ENCODE measurements around the gene SF3B3.
"Not testable (repeated sequence)": the region's sequence is repeated elsewhere in the genome, so short reads cannot be mapped to it uniquely, and the experiment has no call there.

SF3B3 gene

DNA sequence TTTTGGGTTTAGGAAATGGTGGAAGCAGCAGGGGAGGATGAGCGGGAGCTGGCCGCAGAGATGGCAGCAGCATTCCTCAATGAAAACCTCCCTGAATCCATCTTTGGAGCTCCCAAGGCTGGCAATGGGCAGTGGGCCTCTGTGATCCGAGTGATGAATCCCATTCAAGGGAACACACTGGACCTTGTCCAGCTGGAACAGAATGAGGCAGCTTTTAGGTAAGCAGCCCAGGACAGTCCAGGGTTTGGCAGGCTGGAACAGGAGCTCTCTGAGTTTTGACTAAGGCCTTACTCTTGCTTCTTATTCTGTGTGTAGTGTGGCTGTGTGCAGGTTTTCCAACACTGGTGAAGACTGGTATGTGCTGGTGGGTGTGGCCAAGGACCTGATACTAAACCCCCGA is 41.4 kb downstream of the SF3B3 start:
- DNase-seq (ENCODE audit: low read depth, low spot score): no peak

DNA sequence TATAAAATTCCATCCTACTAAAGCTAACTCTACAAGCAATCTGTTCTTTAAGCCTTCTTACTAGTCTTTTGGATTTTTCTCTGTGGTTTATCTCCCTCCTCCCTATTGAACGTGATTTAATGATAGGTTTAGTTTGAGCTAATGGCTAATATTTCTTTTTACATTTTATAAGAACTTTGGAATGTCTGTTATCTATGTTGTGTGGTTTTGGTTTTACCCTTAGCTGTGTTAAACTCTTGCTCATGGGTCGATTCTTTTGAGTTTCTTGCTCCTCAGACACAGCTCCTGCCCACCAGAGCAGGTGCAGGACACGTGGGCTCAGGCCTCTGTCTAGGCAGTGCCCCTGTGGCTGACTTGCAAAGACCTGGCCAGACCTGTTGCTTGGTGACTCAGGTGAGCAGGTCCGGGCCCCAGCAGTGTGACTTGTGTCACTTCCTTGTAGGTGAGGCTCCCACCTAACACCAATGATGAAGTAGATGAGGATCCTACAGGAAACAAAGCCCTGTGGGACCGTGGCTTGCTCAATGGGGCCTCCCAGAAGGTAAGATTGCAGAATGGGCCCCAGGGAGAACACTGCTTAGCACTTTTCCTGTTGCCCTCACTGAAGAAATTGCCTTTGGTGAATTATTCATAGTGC is 45.1 kb downstream of the SF3B3 start:
- no peak for DNase-seq (ENCODE audit: low read depth, low spot score)

DNA sequence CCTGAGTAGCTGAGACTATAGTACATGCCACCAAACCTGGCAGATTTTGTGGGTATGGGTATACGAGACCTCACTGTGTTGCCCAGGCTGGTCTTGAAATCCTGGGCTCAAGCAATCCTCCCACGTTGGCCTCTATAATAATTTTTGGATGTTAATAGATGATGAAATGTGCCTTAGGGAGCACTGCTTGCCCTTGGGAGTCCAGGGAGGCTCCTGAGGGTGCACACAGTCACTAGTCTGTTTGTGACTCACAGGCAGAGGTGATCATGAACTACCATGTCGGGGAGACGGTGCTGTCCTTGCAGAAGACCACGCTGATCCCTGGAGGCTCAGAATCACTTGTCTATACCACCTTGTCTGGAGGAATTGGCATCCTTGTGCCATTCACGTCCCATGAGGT is 46.1 kb downstream of the SF3B3 start:
- DNase-seq (ENCODE audit: low read depth, low spot score): no peak

DNA sequence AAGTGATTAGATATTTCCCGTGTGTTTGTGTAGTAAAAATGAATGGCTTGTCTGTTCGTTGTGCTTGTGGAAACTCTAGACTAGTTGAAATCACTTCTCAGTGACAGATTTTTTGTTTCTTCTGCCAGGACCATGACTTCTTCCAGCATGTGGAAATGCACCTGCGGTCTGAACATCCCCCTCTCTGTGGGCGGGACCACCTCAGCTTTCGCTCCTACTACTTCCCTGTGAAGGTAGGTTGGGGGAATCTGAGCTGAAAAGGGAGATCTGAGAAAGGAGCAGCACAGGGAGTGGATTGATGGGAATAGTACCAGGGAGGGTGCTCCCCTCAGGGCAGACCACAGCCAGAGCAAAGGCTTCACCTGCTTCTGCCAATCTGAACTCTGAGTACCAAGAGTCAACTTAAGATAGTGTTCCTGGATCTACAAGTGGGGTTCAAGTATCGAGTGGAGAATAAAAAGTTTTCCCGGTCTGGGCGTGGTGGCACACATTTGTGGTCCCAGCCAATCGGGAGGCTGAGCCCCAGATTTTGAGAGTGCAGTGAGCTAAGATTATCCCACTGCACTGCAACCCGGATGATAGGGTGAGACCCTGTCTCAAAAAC is 47.5 kb downstream of the SF3B3 start:
- no peak for DNase-seq (ENCODE audit: low read depth, low spot score)

DNA sequence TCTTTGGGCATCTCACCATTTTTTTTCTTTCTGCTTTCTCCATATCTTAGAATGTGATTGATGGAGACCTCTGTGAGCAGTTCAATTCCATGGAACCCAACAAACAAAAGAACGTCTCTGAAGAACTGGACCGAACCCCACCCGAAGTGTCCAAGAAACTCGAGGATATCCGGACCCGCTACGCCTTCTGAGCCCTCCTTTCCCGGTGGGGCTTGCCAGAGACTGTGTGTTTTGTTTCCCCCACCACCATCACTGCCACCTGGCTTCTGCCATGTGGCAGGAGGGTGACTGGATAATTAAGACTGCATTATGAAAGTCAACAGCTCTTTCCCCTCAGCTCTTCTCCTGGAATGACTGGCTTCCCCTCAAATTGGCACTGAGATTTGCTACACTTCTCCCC is 48.0 kb downstream of the SF3B3 start:
- DNase-seq (ENCODE audit: low read depth, low spot score): no peak

DNA sequence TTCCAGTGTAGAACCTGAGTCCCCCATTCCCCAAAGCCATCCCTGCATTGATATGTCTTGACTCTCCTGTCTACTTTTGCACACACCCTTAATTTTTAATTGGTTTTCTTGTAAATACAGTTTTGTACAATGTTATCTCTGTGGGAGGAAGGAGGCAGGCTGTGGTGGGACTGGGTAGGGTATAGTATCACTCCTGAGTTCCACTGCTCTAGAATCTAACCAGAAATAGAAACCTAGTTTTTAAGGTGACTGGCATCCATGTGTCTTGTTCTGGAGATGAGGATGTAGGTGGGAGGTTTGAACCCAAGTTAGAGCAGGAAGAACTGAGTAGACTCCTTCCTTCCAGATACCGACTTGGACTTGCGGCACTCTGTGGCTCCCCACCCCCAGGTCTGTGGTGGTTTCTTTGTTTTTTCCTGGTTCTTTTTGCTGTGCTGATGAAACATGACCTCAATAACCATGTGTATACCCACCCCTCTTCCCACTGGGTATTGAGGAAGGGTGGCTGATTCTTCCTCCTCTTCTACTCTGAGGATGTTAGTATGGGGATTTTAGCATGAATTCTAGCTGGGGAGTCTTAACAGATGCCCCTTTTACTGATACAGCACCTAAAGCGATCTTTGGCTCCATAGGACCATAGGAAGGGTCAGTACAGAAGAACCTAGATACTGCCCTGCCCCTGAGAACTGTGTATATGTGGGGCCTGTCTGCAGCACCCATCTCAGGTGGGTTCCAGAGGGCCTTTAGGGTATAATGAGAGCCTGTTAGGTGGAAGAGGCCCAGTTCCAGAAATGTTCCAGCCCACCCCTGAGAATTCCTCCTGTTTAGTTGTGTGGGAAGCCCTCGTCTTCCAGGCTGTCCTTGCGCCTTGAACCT is 48.7 kb downstream of the SF3B3 start:
- no peak for DNase-seq (ENCODE audit: low read depth, low spot score)

DNA sequence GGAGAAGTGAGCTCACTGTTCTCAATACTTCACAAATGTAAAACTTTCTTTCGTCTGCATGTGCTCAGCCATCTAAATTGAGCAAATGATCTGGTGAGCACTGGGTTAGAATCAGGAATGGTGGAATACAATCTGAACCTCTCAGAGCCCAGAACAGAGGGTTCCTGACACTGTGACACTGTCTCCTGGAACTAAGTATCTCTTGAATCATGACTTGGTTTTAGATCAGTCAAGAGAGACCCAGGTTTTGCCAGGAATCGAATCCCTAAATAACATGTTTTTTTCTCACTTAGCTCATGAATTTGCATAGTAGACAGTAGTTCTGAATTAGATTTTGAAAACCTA is 49.3 kb downstream of the SF3B3 start:
- DNase-seq (ENCODE audit: low read depth, low spot score): no peak

DNA sequence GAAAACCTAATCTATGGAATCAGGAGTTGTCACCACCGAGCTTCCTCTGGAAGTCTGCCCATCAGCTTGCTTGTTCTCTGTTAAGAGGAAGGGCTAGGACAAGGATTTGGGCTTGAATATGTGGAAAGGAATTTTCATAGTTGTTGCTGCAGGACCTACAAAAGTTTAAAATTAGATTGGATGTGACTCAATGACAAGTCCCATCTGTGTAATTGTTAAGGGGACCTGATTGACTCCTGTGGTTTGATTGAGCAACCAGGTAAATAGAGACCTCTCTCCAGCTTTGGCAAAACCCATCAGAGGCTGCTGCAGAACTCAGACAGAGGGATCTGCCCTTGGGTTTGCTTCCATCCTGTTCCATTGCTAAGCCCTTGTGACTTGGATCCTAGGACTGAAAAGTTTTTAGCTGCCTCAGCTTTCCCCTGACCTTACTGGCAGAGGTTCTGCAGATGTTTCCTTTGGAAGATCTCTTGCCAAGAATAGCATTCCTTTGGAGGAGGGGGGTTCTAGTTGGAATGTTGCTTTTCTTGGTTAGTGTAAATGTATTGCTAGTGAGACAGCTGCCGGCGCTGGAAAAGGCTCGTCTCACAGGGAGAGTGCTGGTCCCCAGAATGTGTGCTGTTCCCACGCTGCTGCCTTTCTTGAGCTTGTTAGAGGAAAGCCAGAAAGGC is 50.0 kb downstream of the SF3B3 start:
- DNase-seq (ENCODE audit: low read depth, low spot score): peak; percentile 95

DNA sequence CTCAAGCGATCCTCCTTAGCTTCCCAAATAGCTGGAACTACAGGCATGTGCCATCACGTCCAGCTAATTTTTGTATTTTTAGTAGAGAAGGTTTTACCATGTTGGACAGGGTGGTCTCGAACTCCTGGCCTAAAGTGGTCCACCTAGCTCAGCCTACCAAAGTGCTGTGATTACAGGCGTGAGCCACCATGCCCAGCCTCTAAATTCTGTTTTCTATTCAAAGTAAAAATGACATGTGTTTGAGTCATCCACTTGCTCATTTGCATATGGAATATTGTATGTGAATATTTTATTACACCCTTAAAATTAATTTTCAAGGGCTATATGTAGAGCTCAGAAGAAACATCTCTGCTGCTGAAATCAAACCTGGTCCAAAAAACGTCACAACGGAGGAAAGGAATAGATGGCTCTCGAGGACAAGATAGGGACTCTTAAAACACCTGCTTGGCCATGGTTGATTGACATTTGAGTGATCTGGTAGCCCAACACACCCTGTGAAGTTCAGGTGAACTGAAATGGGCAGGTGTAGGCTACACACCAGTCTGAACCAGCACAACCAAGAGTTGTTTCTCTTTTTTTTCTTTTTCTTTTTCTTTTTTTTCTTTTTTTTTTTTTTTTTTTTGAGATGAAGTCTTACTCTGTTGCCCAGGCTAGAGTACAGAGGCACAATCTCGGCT is 51.1 kb downstream of the SF3B3 start:
- no peak for DNase-seq (ENCODE audit: low read depth, low spot score)

DNA sequence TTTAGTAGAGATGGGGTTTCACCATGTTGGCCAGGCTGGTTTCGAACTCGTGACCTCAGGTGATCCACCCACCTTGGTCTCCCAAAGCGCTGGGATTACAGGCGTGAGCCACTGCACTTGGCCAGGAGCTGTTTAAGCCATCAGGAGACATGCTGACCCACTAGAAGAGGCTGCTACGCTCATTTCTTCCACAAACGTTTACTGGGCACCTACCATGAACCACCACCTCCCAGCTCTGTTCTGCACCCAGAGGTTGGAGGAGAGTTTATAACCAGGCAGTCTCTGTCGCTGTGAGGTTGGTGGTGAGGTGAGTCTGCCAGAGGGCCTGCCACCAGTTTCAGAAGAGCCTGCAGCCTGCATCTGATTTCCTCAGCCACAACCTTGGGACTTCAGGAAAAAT is 51.8 kb downstream of the SF3B3 start:
- no peak for DNase-seq (ENCODE audit: low read depth, low spot score)

DNA sequence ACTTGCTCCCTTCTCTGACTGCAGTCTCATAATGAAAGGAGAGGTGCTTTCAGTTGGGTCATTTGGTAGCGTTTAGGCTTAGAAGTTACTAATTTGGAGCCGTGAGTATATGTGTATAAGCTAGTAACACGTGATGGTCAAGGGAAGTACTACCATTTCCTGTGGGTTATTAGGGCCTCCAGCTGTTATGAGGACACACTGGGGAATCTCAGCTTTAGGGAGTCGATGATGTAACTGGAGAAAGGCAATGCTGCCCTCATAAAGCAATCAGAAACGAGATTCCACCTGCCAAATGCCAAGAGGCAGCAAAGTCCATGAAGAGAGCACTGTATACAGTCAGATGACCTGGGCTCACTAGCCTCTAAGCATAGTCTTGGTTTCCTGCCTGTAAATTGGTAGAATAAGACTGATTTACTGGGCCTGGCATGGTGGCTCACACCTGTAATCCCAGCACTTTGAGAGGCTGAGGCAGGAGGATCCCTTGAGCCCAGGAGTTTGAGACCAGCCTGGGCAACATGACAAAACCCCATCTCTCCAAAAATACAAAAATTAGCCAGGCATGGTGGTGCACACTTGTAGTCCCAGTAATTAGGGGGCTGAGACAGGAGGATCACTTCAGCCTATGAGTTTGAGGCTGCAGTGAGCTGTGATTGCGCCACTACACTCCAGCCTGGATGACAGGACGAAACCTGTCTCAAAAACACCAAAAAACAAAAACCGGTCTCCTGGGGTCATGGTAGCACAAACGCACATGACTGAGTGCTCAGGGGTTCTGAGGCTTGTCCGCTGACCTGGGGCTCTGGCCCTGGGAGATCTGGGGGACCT is 53.0 kb downstream of the SF3B3 start:
- no peak for DNase-seq (ENCODE audit: low read depth, low spot score)

DNA sequence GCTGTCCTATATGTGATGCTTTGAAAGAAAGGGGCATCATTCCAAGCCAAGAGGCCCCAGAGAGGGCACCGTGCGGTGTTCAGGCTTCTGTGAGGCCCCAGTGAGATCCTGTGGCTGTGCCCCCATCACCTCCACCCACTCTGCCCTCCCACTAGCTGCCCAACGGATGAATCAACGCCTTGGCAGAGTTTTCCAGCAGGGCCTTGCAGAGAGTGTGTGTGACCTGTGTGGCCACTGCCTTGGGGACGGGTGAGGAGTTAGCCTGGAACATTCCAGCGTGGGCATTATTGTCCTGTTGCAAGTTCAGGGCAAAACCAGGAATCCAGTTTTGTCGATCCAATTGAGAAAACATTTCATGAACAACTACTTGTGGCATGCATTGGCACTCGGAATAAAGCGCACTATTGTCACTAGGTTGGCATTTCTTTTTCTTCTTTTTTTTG is 53.7 kb downstream of the SF3B3 start:
- DNase-seq (ENCODE audit: low read depth, low spot score): no peak

DNA sequence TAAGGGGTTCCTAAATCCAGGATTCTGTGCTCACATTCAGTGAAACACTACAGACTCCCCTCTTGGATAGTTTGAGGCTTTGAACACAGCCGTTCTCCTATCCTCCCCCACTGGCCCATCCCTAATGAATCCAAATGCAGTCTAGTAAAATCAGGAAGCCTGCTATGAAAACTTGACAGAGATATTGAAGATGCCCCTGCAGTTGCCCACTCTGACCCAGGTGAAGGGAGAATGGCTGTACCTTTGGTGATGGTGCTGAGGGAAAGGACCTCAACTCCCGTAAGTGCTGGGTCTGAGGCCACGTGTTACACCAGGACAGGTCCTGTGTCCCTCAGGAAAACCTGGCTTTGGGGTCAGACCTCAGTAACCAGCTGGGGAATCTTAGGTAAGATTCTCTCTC is 54.4 kb downstream of the SF3B3 start:
- no peak for DNase-seq (ENCODE audit: low read depth, low spot score)

DNA sequence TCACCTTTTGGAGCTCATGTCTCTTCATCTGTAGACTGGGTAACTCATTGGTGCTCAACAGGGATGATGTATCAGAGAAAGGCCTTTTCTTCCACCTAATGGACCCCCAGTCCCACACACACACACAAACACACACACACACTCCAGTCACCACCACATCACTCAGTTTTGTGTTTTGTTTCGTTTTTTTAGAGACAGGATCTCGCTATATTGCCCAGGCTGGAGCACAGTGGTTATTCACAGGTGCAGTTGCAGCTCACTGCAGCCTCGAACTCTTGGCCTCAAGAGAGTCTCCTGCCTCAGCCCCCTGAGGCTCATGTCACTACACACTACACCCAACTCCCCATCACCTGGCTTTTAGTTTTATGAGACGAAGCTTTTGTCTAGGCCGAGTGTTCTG is 55.6 kb downstream of the SF3B3 start:
- DNase-seq (ENCODE audit: low read depth, low spot score): no peak

DNA sequence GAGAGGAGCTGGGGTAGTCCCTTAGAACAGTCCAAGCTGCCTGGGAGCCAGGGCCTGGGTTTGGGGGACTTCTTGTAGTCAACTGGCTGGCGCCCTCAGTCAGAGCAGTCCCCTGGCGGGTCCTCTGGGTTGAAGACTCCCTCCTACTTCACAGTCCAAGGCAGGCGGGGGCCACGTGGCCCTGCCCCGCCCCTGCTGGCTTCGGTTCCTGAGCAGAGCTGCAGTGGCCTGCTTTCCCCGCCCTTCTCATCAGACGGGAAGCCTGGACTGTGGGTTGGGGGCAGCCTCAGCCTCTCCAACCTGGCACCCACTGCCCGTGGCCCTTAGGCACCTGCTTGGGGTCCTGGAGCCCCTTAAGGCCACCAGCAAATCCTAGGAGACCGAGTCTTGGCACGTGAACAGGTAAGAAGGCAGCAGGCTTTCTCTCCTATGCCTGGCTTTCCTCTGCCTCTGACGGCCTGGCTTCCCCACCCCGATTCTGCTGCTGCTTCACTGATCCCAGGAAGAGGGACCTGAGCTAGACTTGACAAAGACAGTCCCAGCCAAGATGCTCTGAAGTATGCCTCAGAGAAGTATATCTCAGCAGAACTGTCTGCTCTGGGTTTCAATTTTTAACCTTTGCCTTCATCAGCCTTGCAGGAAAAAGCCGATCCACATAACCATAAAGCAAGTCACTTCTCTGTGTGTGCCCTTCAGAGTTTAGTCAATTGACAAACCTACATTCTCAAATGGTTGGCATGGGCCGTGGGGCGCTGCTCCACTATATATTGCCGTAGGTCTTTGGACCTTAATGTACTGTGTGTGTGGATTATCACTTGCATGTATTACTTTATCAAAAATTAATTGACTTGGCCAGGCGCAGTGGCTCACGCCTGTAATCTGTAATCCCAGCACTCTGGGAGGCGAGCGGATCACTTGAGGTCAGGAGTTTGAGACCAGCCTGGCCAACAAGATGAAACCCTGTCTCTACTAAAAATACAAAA is 56.3 kb downstream of the SF3B3 start:
- DNase-seq (ENCODE audit: low read depth, low spot score): no peak

DNA sequence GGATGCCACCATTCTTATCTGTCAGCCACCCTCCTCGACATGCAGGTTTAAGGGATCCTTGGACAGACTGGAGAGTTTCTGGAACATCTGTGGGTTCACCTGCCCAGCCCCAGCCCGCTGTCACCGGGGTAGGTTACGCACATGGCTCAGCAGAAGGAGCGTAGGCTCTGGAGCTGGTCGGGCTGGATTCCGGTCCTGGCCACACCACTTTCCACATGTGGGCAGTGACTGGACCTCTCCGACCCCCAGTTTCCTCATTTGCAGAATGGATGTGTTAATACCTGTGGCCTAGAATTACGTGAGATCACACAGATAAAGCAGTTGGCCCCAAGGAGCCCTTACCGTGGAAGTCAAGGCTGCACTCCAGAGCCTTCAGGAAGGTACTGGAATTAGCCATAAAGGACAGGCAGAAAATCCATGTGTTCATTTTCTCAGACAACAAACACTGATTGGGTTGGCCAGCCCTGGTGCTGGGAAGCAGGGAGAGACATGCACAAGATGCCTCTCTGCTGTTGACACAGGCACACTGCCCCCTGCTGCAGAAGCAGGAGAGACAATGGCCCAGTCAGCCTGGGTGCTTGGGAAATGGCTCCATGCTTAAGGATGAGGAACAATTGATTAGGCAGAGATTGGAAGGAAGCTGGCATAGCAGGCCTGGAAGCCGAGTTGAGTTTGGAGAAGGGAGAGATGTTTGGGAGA is 58.8 kb downstream of the SF3B3 start:
- no peak for DNase-seq (ENCODE audit: low read depth, low spot score)

DNA sequence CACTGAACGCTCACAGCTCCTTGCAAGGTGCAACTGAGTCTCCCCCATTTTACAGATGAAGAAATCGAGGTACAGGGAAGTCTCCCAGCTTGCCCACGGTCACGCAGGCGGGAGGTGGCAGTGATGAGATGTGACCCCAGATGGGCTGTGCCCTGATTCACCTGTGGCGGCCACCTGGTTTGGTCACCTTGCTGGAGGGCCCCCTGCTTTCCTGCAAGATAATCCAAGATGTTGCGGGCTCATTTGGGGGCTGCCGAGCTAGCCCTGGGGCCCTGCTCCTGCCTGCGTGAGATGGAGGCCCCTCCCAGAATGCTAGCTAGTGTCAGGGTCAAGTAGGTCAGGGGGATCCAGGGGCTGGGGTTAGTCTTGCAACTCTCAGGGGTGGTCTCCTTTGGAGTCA is 63.1 kb downstream of the SF3B3 start:
- no peak for DNase-seq (ENCODE audit: low read depth, low spot score)

DNA sequence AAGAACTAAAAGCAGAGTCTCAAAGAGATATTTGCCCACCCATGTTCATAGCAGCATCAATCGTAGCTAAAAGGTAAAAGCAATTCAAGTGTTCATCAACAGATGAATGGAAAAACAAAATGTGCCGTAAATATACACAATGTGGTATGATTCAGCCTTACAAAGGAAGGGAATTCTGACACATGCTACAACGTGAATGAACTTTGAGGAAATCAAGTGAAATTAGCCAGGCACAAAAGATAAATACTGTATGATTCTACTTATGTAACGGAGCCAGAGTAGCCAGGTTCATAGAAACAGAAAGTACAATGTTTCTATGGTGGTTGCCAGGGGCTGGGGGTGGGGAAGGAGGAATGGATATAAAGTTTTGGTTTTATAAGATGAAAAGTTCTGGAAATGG is 64.9 kb downstream of the SF3B3 start:
- no peak for DNase-seq (ENCODE audit: low read depth, low spot score)

DNA sequence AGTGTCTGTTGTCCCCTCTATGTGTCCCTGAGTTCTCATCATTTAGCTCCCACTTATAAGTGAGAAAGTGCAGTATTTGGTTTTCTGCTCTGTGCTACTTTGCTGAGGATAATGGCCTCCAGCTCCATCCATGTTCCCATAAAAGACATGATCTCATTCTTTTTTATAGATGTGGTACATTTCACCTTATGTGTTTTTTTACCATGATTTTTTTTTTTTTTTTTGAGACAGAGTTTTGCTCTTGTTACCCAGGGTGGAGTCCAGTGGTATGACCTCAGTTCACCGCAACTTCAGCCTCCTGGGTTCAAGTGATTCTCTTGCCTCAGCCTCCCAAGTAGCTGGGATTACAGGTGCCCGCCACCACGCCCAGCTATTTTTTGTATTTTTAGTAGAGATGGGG is 65.8 kb downstream of the SF3B3 start:
- not testable (repeated sequence) for DNase-seq (ENCODE audit: low read depth, low spot score)

Data from brain pericyte (primary cell).